ENCODE measurements around the gene PRX. TPM values are rescaled to one million over a fixed set of nuclear protein-coding genes. Genes with fewer than 3 reads are reported as not detected.
A peak's percentile ranks its signal among the peaks of the same experiment; 100 is the strongest.

Gene PRX
- total and polyA plus RNA-seq, 2 experiments from 2014 or later, result 4.2 TPM

GRCh38 chr19:40357640-40358039 lies 55.5 kb downstream of the PRX start:
- Mint-ChIP-seq H3K4me1 (peaks cover 22% of the 10 kb centered on the region), H3K36me3 (ENCODE audit: low read depth) (no peaks in the 10 kb centered on the region), H3K4me3 (no peak overlapping the region), H3K27ac (peak overlapping the region; percentile 6; the same call in 1 of the 2 replicates), H3K9me3 (no peaks in the 10 kb centered on the region), H3K27me3 (ENCODE audit: insufficient read depth, low read depth, poor library complexity) (peaks cover 3% of the 10 kb centered on the region)
- no peak overlapping the region for H2AFZ ChIP-seq
- ATAC-seq (no peak), DNase-seq (ENCODE audit: low spot score) (no peak)
- no peak overlapping the region for H3K27ac ChIP-seq (ENCODE audit: low read depth)
- no peak overlapping the region for H3K4me3 ChIP-seq
- H4K20me1 ChIP-seq (replicated peaks; ENCODE audit: insufficient read depth), result no peaks in the 10 kb centered on the region; the same call in 1 of the 2 replicates
- H3K27me3 ChIP-seq (ENCODE audit: insufficient read depth), result no peaks in the 10 kb centered on the region
- TF ChIP-seq JUNB (IDR thresholded peaks at IDR 0.05; ENCODE audit: unreplicated experiment) (no peak), ZNF331 (CRISPR knock-in tag; IDR thresholded peaks at IDR 0.05; ENCODE audit: low read depth) (no peak), EZH2 (IDR thresholded peaks at IDR 0.05; ENCODE audit: low read depth, unreplicated experiment) (no peak), CREB1 (CRISPR knock-in tag; IDR thresholded peaks at IDR 0.05; ENCODE audit: low read depth) (no peak), REST (IDR thresholded peaks at IDR 0.05; ENCODE audit: unreplicated experiment) (no peak), EZH2phosphoT487 (IDR thresholded peaks at IDR 0.05; ENCODE audit: unreplicated experiment) (no peak), NANOG (IDR thresholded peaks at IDR 0.05; ENCODE audit: borderline replicate concordance) (no peak), POLR2AphosphoS5 (IDR thresholded peaks at IDR 0.05; ENCODE audit: low read depth) (no peak), ETS1 (IDR thresholded peaks at IDR 0.05) (no peak), ZNF462 (CRISPR knock-in tag; IDR thresholded peaks at IDR 0.05) (no peak), ZNF114 (CRISPR knock-in tag; IDR thresholded peaks at IDR 0.05) (no peak), STAT1 (IDR thresholded peaks at IDR 0.05; ENCODE audit: unreplicated experiment) (no peak), CTCF (conservative IDR thresholded peaks at IDR 0.05; ENCODE audit: low read depth in 2 of 2) (no peak)
- H3F3A ChIP-seq (replicated peaks; ENCODE audit: low read depth), result no peaks in the 10 kb centered on the region
- no peaks in the 10 kb centered on the region for H3K36me3 ChIP-seq (ENCODE audit: insufficient read depth)
- H3K4me2 ChIP-seq, result no peak overlapping the region
- H3K4me1 ChIP-seq (ENCODE audit: insufficient read depth), result no peaks in the 10 kb centered on the region
- H3K79me2 ChIP-seq (replicated peaks; ENCODE audit: insufficient read depth), result no peaks in the 10 kb centered on the region
- H3K9me2 ChIP-seq (ENCODE audit: insufficient read depth), result no peaks in the 10 kb centered on the region
